Measurements from ENCODE around the gene DDN.
A peak's percentile ranks its signal among the peaks of the same experiment; 100 is the strongest.

The DDN gene

GRCh38 chr12:49010092-49010668 is 11.0 kb upstream of the DDN start:
- DNase-seq, result no peak

GRCh38 chr12:49008943-49009342 is 9.8 kb upstream of the DDN start:
- no peak for DNase-seq

- DNase-seq, result no peak
Observed at GRCh38 chr12:49000346-49000745, 1.2 kb upstream of the DDN start.

GRCh38 chr12:48998497-48999353 is 450 bp downstream of the DDN start:
- DNase-seq, result peak; percentile 80

- DNase-seq, result peak; percentile 81
Observed at GRCh38 chr12:48997719-48998496, 1.3 kb downstream of the DDN start.

- DNase-seq, result peak; percentile 96
Observed at GRCh38 chr12:48996794-48997718, 2.1 kb downstream of the DDN start.

- DNase-seq, result peak; percentile 98
Observed at GRCh38 chr12:48995086-48995879, 3.9 kb downstream of the DDN start.

- no peak for DNase-seq
Observed at GRCh38 chr12:48994224-48995085, 4.7 kb downstream of the DDN start.

- no peak for DNase-seq
Observed at GRCh38 chr12:48993787-48994186, 5.4 kb downstream of the DDN start.

- no peak for DNase-seq
Observed at GRCh38 chr12:48991247-48992050, 7.7 kb downstream of the DDN start.

- DNase-seq, result no peak
Observed at GRCh38 chr12:48990552-48990951, 8.6 kb downstream of the DDN start.

- DNase-seq, result peak; percentile 94
Observed at GRCh38 chr12:48988030-48988649, 11.0 kb downstream of the DDN start.

GRCh38 chr12:48986720-48987291 is 12.4 kb downstream of the DDN start:
- peak; percentile 78 for DNase-seq

- DNase-seq, result no peak
Observed at GRCh38 chr12:48985901-48986300, 13.3 kb downstream of the DDN start.

GRCh38 chr12:48985475-48985897 is 13.7 kb downstream of the DDN start:
- DNase-seq, result peak; percentile 80

GRCh38 chr12:48982397-48983080 is 16.6 kb downstream of the DDN start:
- DNase-seq, result no peak

GRCh38 chr12:48981757-48982157 is 17.4 kb downstream of the DDN start:
- no peak for DNase-seq

All from islet precursor cell (in vitro differentiated cells).